ENCODE results near the gene UQCRQ.

UQCRQ gene

DNA sequence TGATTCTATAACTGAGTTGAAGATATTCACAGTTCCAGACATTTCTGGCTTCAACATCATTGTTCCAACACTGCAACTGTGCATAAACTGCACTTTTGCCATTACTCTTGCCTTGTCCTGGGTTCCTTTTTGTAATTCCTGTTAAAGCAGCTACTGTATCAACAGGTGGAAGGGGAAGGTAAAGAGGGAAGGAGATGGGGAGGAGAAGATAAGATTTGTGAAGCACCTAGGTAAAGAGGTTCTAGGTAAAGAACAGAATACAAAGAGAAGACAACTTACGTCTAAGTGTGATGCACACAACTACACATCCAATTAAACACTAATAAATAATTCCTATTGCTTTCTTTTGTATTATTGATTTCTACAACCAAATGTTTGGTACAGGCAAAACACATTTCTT, 43.3 kb downstream of the UQCRQ start:
- no peak for DNase-seq (ENCODE audit: low read depth, low spot score)

DNA sequence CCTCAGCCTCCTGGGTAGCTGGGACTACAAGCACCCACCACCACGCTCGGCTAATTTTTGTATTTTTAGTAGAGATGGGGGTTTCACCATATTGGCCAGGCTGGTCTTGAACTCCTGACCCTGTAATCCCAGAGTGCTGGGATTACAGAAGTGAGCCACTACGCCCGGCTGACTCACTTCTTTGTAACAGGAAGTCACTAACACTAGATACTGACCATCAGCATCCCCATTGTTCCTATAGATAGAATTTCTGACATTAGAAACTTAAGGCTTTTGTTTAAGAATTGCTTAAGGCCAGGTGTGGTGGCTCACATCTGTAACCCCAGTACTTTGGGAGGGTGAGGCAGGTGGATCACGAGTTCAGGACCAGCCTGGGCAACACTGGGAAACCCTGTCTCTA, 49.2 kb downstream of the UQCRQ start:
- no peak for DNase-seq (ENCODE audit: low read depth, low spot score)

DNA sequence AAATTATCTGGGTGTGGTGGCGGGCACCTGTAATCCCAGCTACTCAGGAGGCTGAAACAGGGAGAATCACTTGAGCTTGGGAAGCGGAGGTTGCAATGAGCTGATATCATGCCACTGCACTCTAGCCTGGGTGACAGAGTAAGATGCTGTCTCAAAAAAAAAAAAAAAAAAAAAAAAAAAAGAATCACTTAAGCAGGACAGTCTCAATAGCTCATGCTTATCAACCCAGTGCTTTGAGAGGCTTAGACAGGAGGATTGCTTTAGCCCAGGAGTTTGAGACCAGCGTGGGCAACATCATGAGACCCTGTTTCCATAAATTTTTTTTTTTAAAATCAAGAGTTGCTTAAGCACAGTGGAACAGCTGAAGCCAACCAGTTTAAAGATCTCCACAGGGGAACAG, 49.6 kb downstream of the UQCRQ start:
- no peak for DNase-seq (ENCODE audit: low read depth, low spot score)
